GM12878 (cell line): ENCODE data around the gene SLC12A4. TPM values are rescaled to one million over a fixed set of nuclear protein-coding genes. Genes with fewer than 3 reads are reported as not detected.
A peak's percentile ranks its signal among the peaks of the same experiment; 100 is the strongest.

Source experiments
- ATAC-seq: fragments of 200-7000 bp; cut with Tn5 transposase; 3 replicates; pipeline ENCODE4 v1.9.1; 2020; ENCODE audit warnings: mild to moderate bottlenecking, moderate library complexity
- BruUV-seq: library from RNA; stranded (reverse); fragments of 400-500 nt; replicated peaks from 2 replicates; lab custom pipeline; 2021; lab: Mats Ljungman, UMichigan
- CTCF ChIA-PET: fragments of 300-600 bp; sonication (Branson Sonifier 250); formaldehyde crosslinking; extraction: SDS; loops from one replicate; lab custom pipeline; 2021; ENCODE audit warnings: inconsistent platforms; lab: Yijun Ruan, JAX
- POLR2A ChIA-PET: fragments of 350-600 bp; formaldehyde crosslinking; extraction: SDS; loops from one replicate; lab custom pipeline; 2021; ENCODE audit warnings: inconsistent platforms; lab: Charles Lee
- RAD21 ChIA-PET: fragments of 300-600 bp; sonication (Branson Sonifier 250); formaldehyde crosslinking; loops from one replicate; lab custom pipeline; 2023; ENCODE audit warnings: antibody characterized with exemption; ENCODE audit not compliant: unreplicated experiment; lab: Charles Lee
- SMC1A ChIA-PET: fragments of 300-600 bp; sonication (Branson Sonifier 250); formaldehyde crosslinking; loops from one replicate; lab custom pipeline; 2023; ENCODE audit not compliant: unreplicated experiment, uncharacterized antibody; lab: Charles Lee
- DNase-seq: peaks from one replicate; pipeline ENCODE4 v3.0.0-alpha.2; 2011; ENCODE audit warnings: low read depth, low spot score
- FAIRE-seq: peaks from 3 replicates; lab custom pipeline; 2011; peaks lifted over from hg19 to GRCh38; lab: Jason Lieb, UNC
- H2AFZ ChIP-seq: 2 replicates; pipeline ENCODE4 v1.6.0; 2011; ENCODE audit warnings: low read depth, low read length, control low read depth; ENCODE audit not compliant: control insufficient read depth
- H3K27ac ChIP-seq: 2 replicates; pipeline ENCODE4 v1.5.1; 2011; ENCODE audit warnings: control low read depth; ENCODE audit not compliant: control insufficient read depth, insufficient read depth
- H3K27me3 ChIP-seq, 2 experiments: replicated peaks in 1 of 2; 2 replicates each; pipeline versions ENCODE4 v1.6.0 to v1.6.1; 2011; ENCODE audit warnings: low read length in 1 of 2; ENCODE audit not compliant: control insufficient read depth in 2 of 2, insufficient read depth in 2 of 2
- H3K36me3 ChIP-seq, 2 experiments: 2 replicates each; pipeline ENCODE4 v1.5.1; 2011; ENCODE audit warnings: low read length in 1 of 2; ENCODE audit not compliant: control insufficient read depth in 2 of 2, insufficient read depth in 2 of 2
- H3K4me1 ChIP-seq: 2 replicates; pipeline ENCODE4 v1.6.1; 2011; ENCODE audit warnings: mild to moderate bottlenecking, low read length, moderate library complexity, mixed read lengths; ENCODE audit not compliant: control insufficient read depth, insufficient read depth
- H3K4me2 ChIP-seq: 2 replicates; pipeline ENCODE4 v1.6.0; 2011; ENCODE audit warnings: control low read depth; ENCODE audit not compliant: control insufficient read depth, insufficient read depth
- H3K4me3 ChIP-seq: fragments of 200-600 bp; sonication (generic); 2 replicates; pipeline ENCODE4 v1.5.1; 2016
- H3K79me2 ChIP-seq: 2 replicates; pipeline ENCODE4 v1.6.0; 2011; ENCODE audit warnings: low read length; ENCODE audit not compliant: control insufficient read depth, insufficient read depth
- H3K9ac ChIP-seq: 2 replicates; pipeline ENCODE4 v1.8.0; 2011; ENCODE audit warnings: low read length, control low read depth, mixed read lengths; ENCODE audit not compliant: control insufficient read depth, insufficient read depth
- H3K9me3 ChIP-seq: replicated peaks from 3 replicates; pipeline ENCODE4 v1.5.1; 2011; ENCODE audit warnings: mild to moderate bottlenecking, low read length; ENCODE audit not compliant: control insufficient read depth, insufficient read depth
- H4K20me1 ChIP-seq: 2 replicates; pipeline ENCODE4 v1.6.0; 2011; ENCODE audit not compliant: control insufficient read depth, insufficient read depth
- CBX5 ChIP-seq: sonication (generic); IDR thresholded peaks from 2 replicates; pipeline ENCODE4 v1.6.1; 2016; ENCODE audit warnings: low read depth, moderate library complexity, mild to moderate bottlenecking, inconsistent platforms
- CEBPZ ChIP-seq: fragments of 150-350 bp; IDR thresholded peaks from 2 replicates; pipeline ENCODE4 v1.6.1; 2016; ENCODE audit warnings: low read depth, low read length
- EGR1 ChIP-seq, 2 experiments: IDR thresholded peaks; 1 replicate in 1 of 2; 2 replicates in 1 of 2; pipeline ENCODE4 v1.6.1; 2011 to 2012; ENCODE audit warnings: low read depth in 2 of 2, low read length in 2 of 2, borderline replicate concordance in 1 of 2, mild to moderate bottlenecking in 1 of 2, moderate library complexity in 1 of 2
- MAX ChIP-seq: IDR thresholded peaks from 2 replicates; pipeline ENCODE4 v1.6.1; 2012; ENCODE audit warnings: low read depth, low read length, improper control_type of control experiment
- MEF2B ChIP-seq: fragments of 450-650 bp; IDR thresholded peaks from 2 replicates; pipeline ENCODE4 v1.6.1; 2018; ENCODE audit warnings: mild to moderate bottlenecking, moderate library complexity; ENCODE audit not compliant: partially characterized antibody, poor library complexity, severe bottlenecking
- PAX5 ChIP-seq: IDR thresholded peaks from 2 replicates; pipeline ENCODE4 v1.6.1; 2011; ENCODE audit warnings: low read depth, low read length, borderline replicate concordance
- SUZ12 ChIP-seq: fragments of 200-600 bp; sonication (generic); IDR thresholded peaks from one replicate; pipeline ENCODE4 v1.6.1; 2018; ENCODE audit warnings: antibody characterized with exemption, mild to moderate bottlenecking; ENCODE audit not compliant: unreplicated experiment
- TCF7 ChIP-seq: IDR thresholded peaks from 2 replicates; pipeline ENCODE4 v1.6.1; 2014; ENCODE audit warnings: antibody characterized with exemption, borderline replicate concordance
- YY1 ChIP-seq: IDR thresholded peaks from 2 replicates; pipeline ENCODE4 v1.6.1; 2011; ENCODE audit warnings: low read depth, mild to moderate bottlenecking, low read length
- ZBTB11 ChIP-seq: fragments of 450-650 bp; formaldehyde crosslinking; IDR thresholded peaks from 2 replicates; pipeline ENCODE4 v1.5.0; 2022; ENCODE audit warnings: mild to moderate bottlenecking, missing genetic modification characterization
- ZNF207 ChIP-seq: fragments of 450-650 bp; IDR thresholded peaks from 2 replicates; pipeline ENCODE4 v1.6.1; 2014; ENCODE audit warnings: antibody characterized with exemption, mild to moderate bottlenecking, borderline replicate concordance
- ZSCAN29 ChIP-seq: fragments of 450-650 bp; IDR thresholded peaks from 2 replicates; pipeline ENCODE4 v1.6.1; 2017; ENCODE audit warnings: mild to moderate bottlenecking, moderate library complexity
- WGBS: methylation state at CpG from one replicate; pipeline ENCODE4 v1.1.6; 2016; ENCODE audit warnings: low lambda C conversion rate; ENCODE audit not compliant: insufficient replicate concordance, insufficient coverage; ENCODE audit errors: missing lambda C conversion rate; 5-methylcytosine and 5-hydroxymethylcytosine counted together
- in situ Hi-C: fragments of 300-500 bp; cut with MboI; formaldehyde crosslinking; loops from 9 replicates; pipeline ENCODE4 v1.14.3; 2018; ENCODE audit warnings: mixed read lengths
- intact Hi-C: fragments of 100-400 bp; cut with micrococcal nuclease; formaldehyde crosslinking; loops from one replicate; pipeline ENCODE4 v1.14.2; 2022; ENCODE audit not compliant: unreplicated experiment
- polyA plus RNA-seq, 11 experiments: library from polyadenylated mRNA; depleted of rRNA in 4 of 11; unstranded in 6 of 11; stranded (reverse) in 5 of 11; fragments of >200 nt; fragmentation: Nextera tagmentation in 4 of 11; fragmentation: Illumina TruSeq in 1 of 11; extraction: Ambion mirVana in 4 of 11; extraction: Trizol in 1 of 11; gene quantifications; 1 replicate in 1 of 11; 2 replicates in 10 of 11; pipeline versions ENCODE4 v1.2.1 to v1.2.3, GENCODE V29; 2011 to 2016; ENCODE audit warnings: inconsistent platforms in 2 of 11, missing spikeins in 2 of 11, low read depth in 1 of 11
- total RNA-seq, 4 experiments: library from RNA; depleted of rRNA in 3 of 4; stranded (reverse); fragments of >200 nt in 3 of 4; fragmentation: Illumina TruSeq in 1 of 4; extraction: Trizol in 1 of 4; gene quantifications; 2 replicates each; pipeline versions ENCODE4 v1.2.1 to v1.2.3, GENCODE V29; 2013 to 2021

The SLC12A4 gene
- total and polyA plus RNA-seq, 10 of the 15 experiments (the other 5 are each of a cell fraction or from before 2014, with no cell fraction given) = 0.95 to 39.9 (median 14.2) TPM

- CTCF ChIA-PET = interaction anchor here (0.7 to 3.5 kb wide), 18 partner anchors 10 to 415 kb away, joined by 3 to 15 read pairs (median 3); partner anchors contain the start of gene NRN1L
- 11% methylated on average over 55 of the region's 55 CpGs for WGBS
- POLR2A ChIA-PET = interaction anchor here (0.6 to 3.4 kb wide), 21 partner anchors 9 to 455 kb away, joined by 3 to 16 read pairs (median 4); partner anchors contain the start of genes ACD, ATP6V0D1, CTCF and LCAT
- no peak for TF ChIP-seq SUZ12
- TF ChIP-seq TCF7 = no peak
- peak; percentile 87 for TF ChIP-seq YY1
- peak; percentile 10 for TF ChIP-seq MEF2B
- TF ChIP-seq CEBPZ = no peak
- TF ChIP-seq PAX5 = peak; percentile 7; the same call in 1 of the 2 replicates
- TF ChIP-seq CBX5 = no peak
- TF ChIP-seq ZSCAN29 = no peak
- TF ChIP-seq MAX = peak; percentile 84
- TF ChIP-seq ZBTB11 (CRISPR knock-in tag) = no peak
- peak; percentile 41 to 64; a peak in 2 of 3 replicates for TF ChIP-seq EGR1 (IDR thresholded peaks at IDR 0.05; ENCODE audit: borderline replicate concordance in 1 of 2, low read depth in 2 of 2, low read length in 2 of 2)
- peak; percentile 36; the same call in 1 of the 2 replicates for TF ChIP-seq ZNF207
Observed at GRCh38 chr16:67935402-67936123, 32.9 kb downstream of the SLC12A4 start.

More at GRCh38 chr16:67935402-67936123, 32.9 kb downstream of the SLC12A4 start:
- FAIRE-seq (peak; percentile 96), DNase-seq (peak; percentile 84), ATAC-seq (peak; percentile 94)
- ChIA-PET SMC1A (interaction anchor here (0.5 to 2.0 kb wide), 13 partner anchors 9 to 265 kb away, joined by 3 to 6 read pairs (median 3); partner anchors contain the start of genes NFATC3 and NUTF2), RAD21 (interaction anchor here (0.7 to 1.7 kb wide), 22 partner anchors 25 to 454 kb away, joined by 3 to 10 read pairs (median 3); partner anchors contain the start of genes ATP6V0D1, DDX28, DUS2 and EDC4)
- BruUV-seq = no TSS peak
- intact Hi-C loops (loop anchor here (2.0 to 5.0 kb wide), 2 partner anchors 89 to 107 kb away; partner anchors contain the start of genes CENPT and NUTF2), in situ Hi-C loops (no loop called here)
- Histone ChIP-seq H3K36me3 (peaks cover 21 to 25% of the 10 kb centered on the region in 2 experiments), H3K4me2 (peak overlapping the region; percentile 81), H3K9me3 (no peaks in the 10 kb centered on the region), H3K4me1 (peaks cover 12% of the 10 kb centered on the region), H3K27ac (peak overlapping the region; percentile 98), H3K9ac (peak overlapping the region; percentile 94), H3K27me3 (no peaks in the 10 kb centered on the region), H4K20me1 (no peaks in the 10 kb centered on the region), H2AFZ (no peak overlapping the region; the same call in 1 of the 2 replicates), H3K79me2 (peaks cover 31% of the 10 kb centered on the region), H3K4me3 (peak overlapping the region; percentile 89)
